IMR-90 (cell line): ENCODE data around the gene PXT1.

Experiments used
- BHLHE40 ChIP-seq: fragments of 150-350 bp; IDR thresholded peaks from 2 replicates; pipeline ENCODE4 v1.6.1; 2016; ENCODE audit warnings: mild to moderate bottlenecking, low read depth, low read length
- CEBPB ChIP-seq: IDR thresholded peaks from 2 replicates; pipeline ENCODE4 v1.6.1; 2012; ENCODE audit warnings: low read depth, low read length, improper control_type of control experiment
- CHD1 ChIP-seq: IDR thresholded peaks from 2 replicates; pipeline ENCODE4 v1.6.1; 2012; ENCODE audit warnings: low read depth, low read length, improper control_type of control experiment
- CTCF ChIP-seq: conservative IDR thresholded peaks from 2 replicates; pipeline ENCODE4 v1.5.1; 2012; ENCODE audit warnings: mild to moderate bottlenecking, low read depth, low read length, improper control_type of control experiment
- FOS ChIP-seq: fragments of 150-350 bp; IDR thresholded peaks from 2 replicates; pipeline ENCODE4 v1.6.1; 2016; ENCODE audit warnings: low read depth, low read length
- MAFK ChIP-seq: IDR thresholded peaks from 2 replicates; pipeline ENCODE4 v1.6.1; 2012; ENCODE audit warnings: low read depth, low read length, improper control_type of control experiment
- NFE2L2 ChIP-seq: fragments of 150-350 bp; IDR thresholded peaks from 2 replicates; pipeline ENCODE4 v1.6.1; 2016; ENCODE audit warnings: low read depth, mild to moderate bottlenecking, low read length
- POLR2A ChIP-seq: IDR thresholded peaks from 2 replicates; pipeline ENCODE4 v1.6.1; 2012; ENCODE audit warnings: mild to moderate bottlenecking, low read depth, low read length
- RAD21 ChIP-seq: IDR thresholded peaks from 2 replicates; pipeline ENCODE4 v1.6.1; 2012; ENCODE audit warnings: low read length, improper control_type of control experiment
- RCOR1 ChIP-seq: IDR thresholded peaks from 2 replicates; pipeline ENCODE4 v1.6.1; 2012; ENCODE audit warnings: mild to moderate bottlenecking, low read length, improper control_type of control experiment; ENCODE audit not compliant: insufficient replicate concordance
- RFX5 ChIP-seq: IDR thresholded peaks from 2 replicates; pipeline ENCODE4 v1.8.0; 2012; ENCODE audit warnings: low read depth, mild to moderate bottlenecking, low read length, moderate library complexity
- SMC3 ChIP-seq: fragments of 150-350 bp; IDR thresholded peaks from 2 replicates; pipeline ENCODE4 v1.6.1; 2016; ENCODE audit warnings: low read depth, mild to moderate bottlenecking, antibody characterized with exemption, low read length, moderate library complexity
- USF2 ChIP-seq: fragments of 150-350 bp; IDR thresholded peaks from 2 replicates; pipeline ENCODE4 v1.6.1; 2017; ENCODE audit warnings: mild to moderate bottlenecking, antibody characterized with exemption, low read length, low read depth
- TF ChIP-seq, protein P1 (sequence below): fragments of 150-350 bp; IDR thresholded peaks from 2 replicates; pipeline ENCODE4 v1.6.1; 2016; ENCODE audit warnings: low read depth, mild to moderate bottlenecking, low read length, moderate library complexity, borderline replicate concordance

DNA sequence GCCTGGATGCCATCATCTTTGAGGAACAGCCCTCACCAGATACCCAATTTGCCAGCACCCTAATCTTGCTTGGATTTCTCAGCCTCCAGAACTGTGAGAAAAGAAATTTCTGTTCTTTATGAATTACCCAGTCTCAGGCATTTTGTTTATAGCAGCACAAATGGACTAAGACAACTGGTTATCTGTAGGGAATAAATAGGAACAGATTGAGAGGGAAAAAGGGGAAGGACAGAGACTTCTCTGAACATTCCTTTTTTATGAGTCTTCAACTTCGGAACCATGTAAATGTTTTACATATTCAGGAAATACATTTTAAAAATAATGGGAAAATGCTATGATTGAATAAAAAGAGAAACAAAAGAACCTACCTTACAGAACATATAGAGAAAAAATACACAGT lies 21.0 kb upstream of the PXT1 start:
- TF ChIP-seq CTCF (no peak), POLR2A (no peak), RAD21 (no peak), MAFK (no peak), RFX5 (no peak), RCOR1 (no peak), BHLHE40 (no peak), CEBPB (no peak), USF2 (no peak), FOS (no peak), CHD1 (no peak), SMC3 (no peak), NFE2L2 (no peak)
- TF ChIP-seq, protein P1, sequence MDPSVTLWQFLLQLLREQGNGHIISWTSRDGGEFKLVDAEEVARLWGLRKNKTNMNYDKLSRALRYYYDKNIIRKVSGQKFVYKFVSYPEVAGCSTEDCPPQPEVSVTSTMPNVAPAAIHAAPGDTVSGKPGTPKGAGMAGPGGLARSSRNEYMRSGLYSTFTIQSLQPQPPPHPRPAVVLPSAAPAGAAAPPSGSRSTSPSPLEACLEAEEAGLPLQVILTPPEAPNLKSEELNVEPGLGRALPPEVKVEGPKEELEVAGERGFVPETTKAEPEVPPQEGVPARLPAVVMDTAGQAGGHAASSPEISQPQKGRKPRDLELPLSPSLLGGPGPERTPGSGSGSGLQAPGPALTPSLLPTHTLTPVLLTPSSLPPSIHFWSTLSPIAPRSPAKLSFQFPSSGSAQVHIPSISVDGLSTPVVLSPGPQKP, result no peak
